ENCODE data around the gene SPTLC1.
"Not testable (repeated sequence)": the region's sequence is repeated elsewhere in the genome, so short reads cannot be mapped to it uniquely, and the experiment has no call there.

The SPTLC1 gene

DNA sequence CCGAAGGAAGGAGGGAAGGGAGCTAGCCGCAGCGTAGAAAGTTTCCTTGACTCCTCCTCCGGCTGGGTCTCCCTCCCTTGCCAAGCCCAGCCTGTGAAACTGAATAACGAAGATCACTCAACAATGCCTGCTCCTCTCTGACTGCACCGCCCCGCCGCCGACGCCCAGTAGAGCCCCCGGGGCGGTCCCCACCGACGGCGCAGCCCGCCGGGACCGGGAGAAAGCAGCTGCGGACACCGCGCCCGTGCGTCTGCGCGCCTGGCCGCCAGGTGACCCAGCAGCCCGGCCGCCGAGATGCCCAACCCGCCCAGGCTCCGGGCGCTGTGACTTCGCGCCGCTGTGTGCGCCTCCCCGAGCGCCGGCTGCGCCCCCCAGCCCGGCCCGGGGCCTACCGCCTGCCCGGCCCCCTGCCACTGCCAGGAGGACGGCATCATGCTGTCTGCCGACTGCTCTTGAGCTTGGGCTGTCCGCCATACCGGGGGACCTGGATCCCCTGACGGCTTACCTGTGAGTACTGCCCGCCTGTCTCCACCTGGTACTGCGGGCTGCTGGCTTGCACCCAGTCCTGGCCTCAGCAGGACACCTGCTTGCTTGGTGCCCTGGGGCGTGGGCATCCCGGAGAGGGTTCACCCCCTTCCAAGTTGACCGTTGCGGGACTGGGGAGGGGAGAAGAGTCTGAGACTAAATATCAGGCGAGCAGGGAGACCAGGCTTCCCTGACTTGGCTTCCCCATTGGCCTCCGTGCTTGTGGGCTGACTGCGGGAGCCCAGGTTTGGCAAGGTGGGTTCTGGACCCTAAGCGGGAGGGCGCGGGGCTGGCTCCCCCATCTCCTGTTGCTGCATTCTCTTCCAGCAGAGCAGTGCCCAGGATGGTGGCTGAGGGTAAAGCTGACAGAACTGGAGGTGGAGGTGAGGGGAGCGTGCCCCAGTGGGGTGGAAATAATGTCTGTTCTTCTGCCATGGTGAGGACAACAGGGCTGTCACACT is 26.2 kb upstream of the SPTLC1 start:
- DNase-seq (ENCODE audit: low read depth in 1 of 2, low spot score in 1 of 2): no peak

DNA sequence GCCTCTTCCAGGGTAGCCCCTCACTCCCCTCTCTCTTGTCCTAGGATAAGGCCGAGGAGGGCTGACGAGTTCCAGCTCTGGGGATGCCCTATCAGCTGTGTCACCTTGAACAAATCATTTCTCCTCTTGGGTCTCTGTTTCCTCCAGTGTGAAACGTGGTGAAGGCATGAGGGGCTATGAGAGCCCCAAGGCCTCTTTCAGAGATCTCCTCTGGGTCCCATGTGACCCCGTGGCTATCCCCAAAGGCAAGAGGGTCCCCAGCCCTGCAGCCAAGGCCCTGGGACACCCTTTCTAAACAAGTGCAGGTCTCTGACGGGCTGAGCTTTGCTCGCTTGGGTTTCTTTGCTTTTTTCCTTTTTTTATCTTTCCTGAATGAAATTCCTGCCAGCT is 25.5 kb upstream of the SPTLC1 start:
- no peak for DNase-seq (ENCODE audit: low read depth in 1 of 2, low spot score in 1 of 2)

GRCh38 chr9:92140074-92140753 is 25.0 kb upstream of the SPTLC1 start:
- DNase-seq (ENCODE audit: low read depth in 1 of 2, low spot score in 1 of 2): peak; percentile 43 to 48

DNA sequence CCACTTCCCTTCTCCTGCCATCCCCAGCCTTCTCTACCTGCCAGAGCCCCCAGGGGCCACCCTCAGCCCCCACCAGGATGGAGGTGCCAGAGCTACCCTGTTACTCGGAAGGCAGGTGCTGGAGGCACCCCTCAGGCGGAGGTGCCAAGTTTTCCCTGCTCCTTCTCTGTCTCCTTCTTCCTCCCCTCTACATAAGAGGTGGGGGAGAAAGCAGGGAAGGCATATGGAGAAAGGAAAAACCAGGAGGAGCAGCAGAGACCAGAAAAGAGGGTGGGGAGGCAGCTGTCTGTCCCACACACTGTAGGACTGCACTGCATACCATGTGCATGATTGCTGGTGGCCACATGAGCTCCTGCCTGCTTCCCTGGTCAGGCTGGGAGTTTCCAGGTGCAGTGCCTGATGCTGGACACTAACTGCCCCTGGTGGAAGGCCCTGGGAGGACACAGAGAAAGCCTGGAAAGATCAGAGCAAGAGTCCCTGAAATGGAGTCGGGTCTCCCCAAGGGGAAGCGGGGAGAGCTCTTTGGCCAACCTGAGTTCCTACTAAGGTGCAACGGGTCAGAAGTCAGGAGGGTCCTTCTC is 23.8 kb upstream of the SPTLC1 start:
- DNase-seq (ENCODE audit: low read depth in 1 of 2, low spot score in 1 of 2): not testable (repeated sequence)

- peak; percentile 48 to 65 for DNase-seq (ENCODE audit: low read depth in 1 of 2, low spot score in 1 of 2)
Measured at GRCh38 chr9:92138157-92138959, 23.1 kb upstream of the SPTLC1 start.

GRCh38 chr9:92136184-92136858 is 21.1 kb upstream of the SPTLC1 start:
- no peak for DNase-seq (ENCODE audit: low read depth in 1 of 2, low spot score in 1 of 2)

GRCh38 chr9:92135576-92135975 is 20.4 kb upstream of the SPTLC1 start:
- no peak for DNase-seq (ENCODE audit: low read depth in 1 of 2, low spot score in 1 of 2)

- peak; percentile 43 to 54 for DNase-seq (ENCODE audit: low read depth in 1 of 2, low spot score in 1 of 2)
Measured at GRCh38 chr9:92133949-92134604, 18.9 kb upstream of the SPTLC1 start.

GRCh38 chr9:92132913-92133312 is 17.7 kb upstream of the SPTLC1 start:
- not testable (repeated sequence) for DNase-seq (ENCODE audit: low read depth in 1 of 2, low spot score in 1 of 2)

- DNase-seq (ENCODE audit: low read depth in 1 of 2, low spot score in 1 of 2): no peak
Measured at GRCh38 chr9:92132501-92132900, 17.3 kb upstream of the SPTLC1 start.

DNA sequence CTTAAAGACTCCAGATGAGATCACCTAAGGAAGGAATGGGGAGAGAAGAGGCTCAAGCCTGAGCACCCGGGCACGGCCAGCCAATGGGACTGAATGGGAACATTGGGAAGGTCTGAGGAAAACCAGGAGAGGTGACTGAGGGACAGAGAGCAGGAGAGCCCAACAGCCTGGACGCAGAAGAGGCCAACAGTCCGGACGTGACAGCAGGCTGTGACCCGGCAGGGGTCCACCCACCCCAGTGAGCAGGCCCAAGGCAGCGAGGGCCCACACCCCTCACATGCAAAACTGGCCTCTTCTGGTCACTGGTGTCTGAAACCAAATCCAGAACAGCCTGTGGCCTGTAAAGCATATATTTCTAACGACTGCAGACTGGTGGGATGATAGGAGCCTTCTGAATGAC is 7.6 kb upstream of the SPTLC1 start:
- no peak for DNase-seq (ENCODE audit: low read depth in 1 of 2, low spot score in 1 of 2)

DNA sequence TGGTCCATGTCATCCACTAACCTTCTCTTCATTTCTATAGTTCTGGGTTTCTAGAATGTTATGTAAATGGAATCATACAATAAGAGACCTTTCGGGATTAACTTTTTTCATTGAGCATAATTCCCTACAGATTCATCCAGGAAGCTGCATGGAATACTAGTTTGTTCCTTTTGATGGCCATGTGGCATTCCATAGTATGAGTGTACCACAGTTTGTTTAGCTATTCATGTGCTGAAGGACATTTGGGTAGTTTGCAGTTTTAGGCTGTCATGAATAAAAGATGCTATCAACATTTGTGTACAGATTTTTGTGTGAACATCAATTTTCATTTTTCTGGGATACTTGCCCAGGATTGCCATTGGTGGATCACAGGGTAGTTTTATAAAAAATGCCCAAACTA is 6.8 kb upstream of the SPTLC1 start:
- DNase-seq (ENCODE audit: low read depth in 1 of 2, low spot score in 1 of 2): no peak

DNA sequence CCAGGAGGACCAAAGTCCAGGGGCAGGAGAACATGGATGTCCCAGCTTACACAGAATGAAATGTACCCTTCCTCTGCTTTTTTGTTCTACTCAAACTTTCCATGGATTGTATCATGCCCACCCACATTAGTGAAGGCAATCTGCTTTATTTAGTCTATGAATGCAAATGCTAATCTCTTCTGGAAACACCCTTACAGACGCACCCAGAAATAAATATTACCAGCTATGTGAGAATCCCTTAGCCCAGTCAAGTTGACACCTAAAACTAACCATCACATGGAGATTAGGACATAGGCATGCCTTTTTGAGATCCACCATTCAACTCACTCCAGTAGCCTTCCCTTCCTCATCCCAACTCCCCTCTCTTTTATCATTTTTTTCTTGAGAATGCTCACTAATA is 6.1 kb upstream of the SPTLC1 start:
- DNase-seq (ENCODE audit: low read depth in 1 of 2, low spot score in 1 of 2): no peak

GRCh38 chr9:92120138-92120537 is 4.9 kb upstream of the SPTLC1 start:
- DNase-seq (ENCODE audit: low read depth in 1 of 2, low spot score in 1 of 2): no peak

- DNase-seq (ENCODE audit: low read depth in 1 of 2, low spot score in 1 of 2): no peak
Measured at GRCh38 chr9:92119586-92119985, 4.4 kb upstream of the SPTLC1 start.

- no peak for DNase-seq (ENCODE audit: low read depth in 1 of 2, low spot score in 1 of 2)
Measured at GRCh38 chr9:92108122-92108521, 7.1 kb downstream of the SPTLC1 start.

GRCh38 chr9:92105446-92106225 is 9.6 kb downstream of the SPTLC1 start:
- DNase-seq (ENCODE audit: low read depth in 1 of 2, low spot score in 1 of 2): not testable (repeated sequence)

- not testable (repeated sequence) for DNase-seq (ENCODE audit: low read depth in 1 of 2, low spot score in 1 of 2)
Measured at GRCh38 chr9:92103601-92104000, 11.6 kb downstream of the SPTLC1 start.

GRCh38 chr9:92100237-92100911 is 14.8 kb downstream of the SPTLC1 start:
- DNase-seq (ENCODE audit: low read depth in 1 of 2, low spot score in 1 of 2): no peak
